Neural progenitor cell (in vitro differentiated cells): ENCODE data around the gene LDLRAD4. TPM values are rescaled to one million over a fixed set of nuclear protein-coding genes. Genes with fewer than 3 reads are reported as not detected.
"Not testable (repeated sequence)": the region's sequence is repeated elsewhere in the genome, so short reads cannot be mapped to it uniquely, and the experiment has no call there.

Experiments
- DNase-seq: peaks from one replicate; pipeline ENCODE4 v3.0.0-alpha.2; 2016; ENCODE audit warnings: low spot score
- H2AFZ ChIP-seq: fragments of 200-600 bp; sonication (generic); replicated peaks from 2 replicates; pipeline ENCODE4 v1.6.1; 2016; ENCODE audit warnings: antibody characterized with exemption
- H3F3A ChIP-seq: fragments of 200-600 bp; sonication (generic); 2 replicates; pipeline ENCODE4 v1.6.1; 2016; ENCODE audit warnings: antibody characterized with exemption, low read depth
- H3K27ac ChIP-seq: fragments of 200-600 bp; sonication (generic); 2 replicates; pipeline ENCODE4 v1.5.1; 2016; ENCODE audit warnings: mild to moderate bottlenecking
- H3K27me3 ChIP-seq: fragments of 200-600 bp; sonication (generic); 2 replicates; pipeline ENCODE4 v1.6.1; 2016; ENCODE audit warnings: mild to moderate bottlenecking, moderate library complexity
- H3K36me3 ChIP-seq: fragments of 200-600 bp; sonication (generic); 2 replicates; pipeline ENCODE4 v1.5.1; 2016
- H3K4me1 ChIP-seq: fragments of 200-600 bp; sonication (generic); 2 replicates; pipeline ENCODE4 v1.6.1; 2016; ENCODE audit warnings: mixed run types
- H3K4me2 ChIP-seq: fragments of 200-600 bp; sonication (generic); 2 replicates; pipeline ENCODE4 v1.6.1; 2016
- H3K4me3 ChIP-seq: fragments of 200-600 bp; sonication (generic); 2 replicates; pipeline ENCODE4 v1.5.1; 2016
- H3K79me2 ChIP-seq: fragments of 200-600 bp; sonication (generic); 2 replicates; pipeline ENCODE4 v1.6.1; 2016; ENCODE audit warnings: low read depth
- H3K9ac ChIP-seq: fragments of 200-600 bp; sonication (generic); 2 replicates; pipeline ENCODE4 v1.6.1; 2016
- H3K9me3 ChIP-seq: fragments of 200-600 bp; sonication (generic); 2 replicates; pipeline ENCODE4 v1.5.1; 2016; ENCODE audit warnings: low read depth
- H4K20me1 ChIP-seq: fragments of 200-600 bp; sonication (generic); 2 replicates; pipeline ENCODE4 v1.6.1; 2016; ENCODE audit warnings: low read depth
- H3K27ac Mint-ChIP-seq: 3 replicates; pipeline ENCODE4 v1.8.0; 2021; ENCODE audit warnings: mixed read lengths
- H3K27me3 Mint-ChIP-seq: 2 replicates; pipeline ENCODE4 v1.8.0; 2022; ENCODE audit warnings: low read depth, mild to moderate bottlenecking, inconsistent platforms, moderate library complexity, mixed read lengths; ENCODE audit not compliant: insufficient read depth
- H3K36me3 Mint-ChIP-seq: 3 replicates; pipeline ENCODE4 v1.8.0; 2021; ENCODE audit warnings: mixed read lengths
- H3K4me1 Mint-ChIP-seq: 3 replicates; pipeline ENCODE4 v1.8.0; 2021; ENCODE audit warnings: mixed read lengths
- H3K4me3 Mint-ChIP-seq: 3 replicates; pipeline ENCODE4 v1.8.0; 2021; ENCODE audit warnings: mild to moderate bottlenecking, moderate library complexity, mixed read lengths
- H3K9me3 Mint-ChIP-seq: 3 replicates; pipeline ENCODE4 v1.8.0; 2020; ENCODE audit warnings: mixed read lengths
- CTCF ChIP-seq: fragments of 200-600 bp; sonication (generic); IDR thresholded peaks from 2 replicates; pipeline ENCODE4 v1.5.1; 2017; ENCODE audit warnings: antibody characterized with exemption, mild to moderate bottlenecking
- EZH2 ChIP-seq: fragments of 200-600 bp; sonication (generic); IDR thresholded peaks from 2 replicates; pipeline ENCODE4 v1.6.1; 2017; ENCODE audit warnings: antibody characterized with exemption, mild to moderate bottlenecking, moderate library complexity
- EZH2phosphoT487 ChIP-seq: fragments of 200-600 bp; sonication (generic); IDR thresholded peaks from 2 replicates; pipeline ENCODE4 v1.6.1; 2017; ENCODE audit warnings: antibody characterized with exemption
- total RNA-seq: library from RNA; depleted of rRNA; stranded (reverse); fragments of >200 nt; gene quantifications from 2 replicates; pipeline ENCODE4 v1.2.3, GENCODE V29; 2015; ENCODE audit warnings: low replicate concordance

Gene LDLRAD4
- total RNA-seq, 1 donor from 2014 or later = 0.65 TPM

- H3K4me1 Mint-ChIP-seq = no peaks in the 10 kb centered on the region
- Histone ChIP-seq H3K9ac (no peak overlapping the region), H4K20me1 (no peaks in the 10 kb centered on the region), H3K27ac (peak overlapping the region; percentile 46), H3F3A (peaks cover 5% of the 10 kb centered on the region), H3K4me1 (no peaks in the 10 kb centered on the region), H3K36me3 (no peaks in the 10 kb centered on the region), H2AFZ (no peak overlapping the region), H3K27me3 (no peaks in the 10 kb centered on the region), H3K4me2 (no peak overlapping the region), H3K79me2 (no peaks in the 10 kb centered on the region), H3K4me3 (no peak overlapping the region), H3K9me3 (no peaks in the 10 kb centered on the region)
- H3K36me3 Mint-ChIP-seq = peaks cover 15% of the 10 kb centered on the region
- TF ChIP-seq EZH2phosphoT487 = no peak
- no peak for TF ChIP-seq EZH2
- no peak for TF ChIP-seq CTCF
- no peak overlapping the region for H3K4me3 Mint-ChIP-seq
- H3K9me3 Mint-ChIP-seq = peaks cover 11% of the 10 kb centered on the region
- H3K27ac Mint-ChIP-seq = no peak overlapping the region
- H3K27me3 Mint-ChIP-seq = peaks cover 2% of the 10 kb centered on the region
- peak; percentile 13 for DNase-seq
Measured at GRCh38 chr18:13672657-13673056, 454.1 kb downstream of the LDLRAD4 start.

- Mint-ChIP-seq H3K36me3 (peaks cover 14% of the 10 kb centered on the region), H3K4me1 (no peaks in the 10 kb centered on the region), H3K4me3 (no peak overlapping the region), H3K27ac (no peak overlapping the region), H3K9me3 (peaks cover 14% of the 10 kb centered on the region), H3K27me3 (peaks cover 3% of the 10 kb centered on the region)
- no peak overlapping the region for H2AFZ ChIP-seq
- H3K9me3 ChIP-seq = no peaks in the 10 kb centered on the region
- TF ChIP-seq EZH2phosphoT487 (no peak), EZH2 (no peak), CTCF (no peak)
- DNase-seq = no peak
- peak overlapping the region; percentile 74 for H3K27ac ChIP-seq
- no peak overlapping the region for H3K4me2 ChIP-seq
- no peaks in the 10 kb centered on the region for H3K36me3 ChIP-seq
- H3F3A ChIP-seq = peaks cover 5% of the 10 kb centered on the region
- H3K9ac ChIP-seq = no peak overlapping the region
- H4K20me1 ChIP-seq = no peaks in the 10 kb centered on the region
- no peaks in the 10 kb centered on the region for H3K4me1 ChIP-seq
- H3K4me3 ChIP-seq = no peak overlapping the region
- H3K27me3 ChIP-seq = no peaks in the 10 kb centered on the region
- no peaks in the 10 kb centered on the region for H3K79me2 ChIP-seq
Measured at GRCh38 chr18:13676471-13676870, 457.9 kb downstream of the LDLRAD4 start.

GRCh38 chr18:13677350-13677749, 458.8 kb downstream of the LDLRAD4 start:
- not testable (repeated sequence) for H3K27me3 ChIP-seq, H3K4me2 ChIP-seq, H3K27ac ChIP-seq, H3F3A ChIP-seq, DNase-seq, H3K36me3 ChIP-seq, H3K4me3 Mint-ChIP-seq, H3K27me3 Mint-ChIP-seq, H3K9me3 ChIP-seq, H3K4me1 Mint-ChIP-seq, H4K20me1 ChIP-seq, H3K27ac Mint-ChIP-seq, H3K4me1 ChIP-seq, H3K9ac ChIP-seq, H3K79me2 ChIP-seq, H3K4me3 ChIP-seq, H2AFZ ChIP-seq
- Mint-ChIP-seq H3K36me3 (peaks cover 19% of the 10 kb centered on the region), H3K9me3 (peaks cover 14% of the 10 kb centered on the region)

GRCh38 chr18:13680612-13681011, 462.1 kb downstream of the LDLRAD4 start:
- H4K20me1 ChIP-seq = no peaks in the 10 kb centered on the region

More at GRCh38 chr18:13680612-13681011, 462.1 kb downstream of the LDLRAD4 start:
- H3K9me3 Mint-ChIP-seq = peaks cover 21% of the 10 kb centered on the region
- no peaks in the 10 kb centered on the region for H3K36me3 ChIP-seq
- H3K9me3 ChIP-seq = no peaks in the 10 kb centered on the region
- H2AFZ ChIP-seq = no peak overlapping the region
- H3K27me3 ChIP-seq = no peaks in the 10 kb centered on the region
- no peak overlapping the region for H3K4me2 ChIP-seq
- H3F3A ChIP-seq = peaks cover 5% of the 10 kb centered on the region
- H3K4me3 Mint-ChIP-seq = no peak overlapping the region
- H3K27ac ChIP-seq = no peak overlapping the region
- H3K4me3 ChIP-seq = no peak overlapping the region
- peaks cover 4% of the 10 kb centered on the region for H3K27me3 Mint-ChIP-seq
- H3K9ac ChIP-seq = no peak overlapping the region
- DNase-seq = peak; percentile 63
- H3K4me1 ChIP-seq = no peaks in the 10 kb centered on the region
- no peak for TF ChIP-seq EZH2
- peak; percentile 75 for TF ChIP-seq CTCF
- peaks cover 24% of the 10 kb centered on the region for H3K36me3 Mint-ChIP-seq
- peaks cover 4% of the 10 kb centered on the region for H3K79me2 ChIP-seq
- H3K27ac Mint-ChIP-seq = no peak overlapping the region
- no peaks in the 10 kb centered on the region for H3K4me1 Mint-ChIP-seq
